Effector memory CD4-positive, alpha-beta T cell (primary cell): Measurements from ENCODE around the gene CACNA1C.

Experiments
- DNase-seq, 3 donors: peaks; one replicate each; pipeline ENCODE4 v3.0.0-alpha.2; 2020
- H3K27ac ChIP-seq: 2 replicates; pipeline ENCODE4 v1.7.0; 2013; ENCODE audit warnings: mild to moderate bottlenecking, low read length, moderate library complexity; ENCODE audit not compliant: insufficient read depth, poor library complexity, severe bottlenecking
- H3K27me3 ChIP-seq: replicated peaks from 2 replicates; pipeline ENCODE4 v1.7.0; 2013; ENCODE audit warnings: mild to moderate bottlenecking, low read length; ENCODE audit not compliant: insufficient read depth, control insufficient read depth, poor library complexity, severe bottlenecking
- H3K36me3 ChIP-seq: 2 replicates; pipeline ENCODE4 v1.7.0; 2013; ENCODE audit warnings: mild to moderate bottlenecking, low read length, moderate library complexity; ENCODE audit not compliant: control insufficient read depth, insufficient read depth
- H3K4me1 ChIP-seq: 2 replicates; pipeline ENCODE4 v1.7.0; 2013; ENCODE audit warnings: low read length, mild to moderate bottlenecking; ENCODE audit not compliant: control insufficient read depth, insufficient read depth, poor library complexity, severe bottlenecking
- H3K4me3 ChIP-seq: 2 replicates; pipeline ENCODE4 v1.7.0; 2013; ENCODE audit warnings: low read length, low read depth, mild to moderate bottlenecking; ENCODE audit not compliant: insufficient read depth, poor library complexity, severe bottlenecking
- H3K9me3 ChIP-seq: 2 replicates; pipeline ENCODE4 v1.7.0; 2013; ENCODE audit warnings: mild to moderate bottlenecking, low read length, moderate library complexity; ENCODE audit not compliant: control insufficient read depth

Gene CACNA1C

GRCh38 chr12:2638273-2639019 lies 585.7 kb downstream of the CACNA1C start:
- Histone ChIP-seq H3K36me3 (no peaks in the 10 kb centered on the region), H3K4me3 (no peak overlapping the region), H3K4me1 (peaks cover 11% of the 10 kb centered on the region), H3K27ac (no peak overlapping the region), H3K9me3 (no peaks in the 10 kb centered on the region), H3K27me3 (peaks cover 14% of the 10 kb centered on the region)
- DNase-seq: no peak

GRCh38 chr12:2639020-2639298 lies 586.2 kb downstream of the CACNA1C start:
- no peak overlapping the region for H3K27ac ChIP-seq
- H3K9me3 ChIP-seq: no peaks in the 10 kb centered on the region
- H3K4me3 ChIP-seq: no peak overlapping the region
- no peaks in the 10 kb centered on the region for H3K36me3 ChIP-seq
- peaks cover 11% of the 10 kb centered on the region for H3K4me1 ChIP-seq
- no peak for DNase-seq
- peaks cover 14% of the 10 kb centered on the region for H3K27me3 ChIP-seq

GRCh38 chr12:2640281-2640680 lies 587.5 kb downstream of the CACNA1C start:
- no peak for DNase-seq
- H3K27ac ChIP-seq: no peak overlapping the region
- peaks cover 14% of the 10 kb centered on the region for H3K27me3 ChIP-seq
- H3K4me1 ChIP-seq: peaks cover 11% of the 10 kb centered on the region
- H3K9me3 ChIP-seq: no peaks in the 10 kb centered on the region
- no peaks in the 10 kb centered on the region for H3K36me3 ChIP-seq
- H3K4me3 ChIP-seq: no peak overlapping the region

DNA sequence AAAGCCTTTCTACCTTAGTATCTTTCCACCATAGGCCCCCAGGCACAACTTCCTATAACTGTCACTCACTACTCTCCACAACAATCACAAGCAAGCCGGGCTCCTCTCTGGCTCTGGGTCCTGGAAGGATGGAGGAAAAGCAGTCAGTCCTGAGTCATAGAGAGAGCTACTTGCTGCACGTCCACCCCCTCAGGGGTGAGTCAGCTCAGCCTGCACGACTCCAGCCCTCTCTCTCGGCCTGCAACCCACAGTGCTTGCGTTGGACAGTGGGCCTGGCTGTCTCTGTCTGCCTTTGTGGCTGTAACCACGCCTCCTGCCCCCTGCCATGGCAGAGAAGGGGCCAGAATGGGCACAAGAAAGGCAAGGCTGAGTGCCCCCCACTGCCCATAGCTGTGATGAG lies 587.9 kb downstream of the CACNA1C start:
- H3K4me1 ChIP-seq: peaks cover 11% of the 10 kb centered on the region
- no peak for DNase-seq
- no peak overlapping the region for H3K27ac ChIP-seq

GRCh38 chr12:2641207-2641606 lies 588.4 kb downstream of the CACNA1C start:
- peaks cover 11% of the 10 kb centered on the region for H3K4me1 ChIP-seq
- H3K27ac ChIP-seq: no peak overlapping the region
- no peak overlapping the region for H3K4me3 ChIP-seq
- H3K27me3 ChIP-seq: peaks cover 11% of the 10 kb centered on the region
- H3K9me3 ChIP-seq: no peaks in the 10 kb centered on the region
- DNase-seq: no peak
- H3K36me3 ChIP-seq: no peaks in the 10 kb centered on the region

More for the DNA sequence above, 587.9 kb downstream of the CACNA1C start:
- no peaks in the 10 kb centered on the region for H3K36me3 ChIP-seq
- peaks cover 14% of the 10 kb centered on the region for H3K27me3 ChIP-seq
- H3K4me3 ChIP-seq: no peak overlapping the region
- H3K9me3 ChIP-seq: no peaks in the 10 kb centered on the region

GRCh38 chr12:2641761-2642160 lies 589.0 kb downstream of the CACNA1C start:
- Histone ChIP-seq H3K27me3 (peaks cover 6% of the 10 kb centered on the region), H3K4me1 (peaks cover 11% of the 10 kb centered on the region), H3K4me3 (no peak overlapping the region), H3K36me3 (no peaks in the 10 kb centered on the region), H3K9me3 (no peaks in the 10 kb centered on the region), H3K27ac (no peak overlapping the region)
- no peak for DNase-seq

DNA sequence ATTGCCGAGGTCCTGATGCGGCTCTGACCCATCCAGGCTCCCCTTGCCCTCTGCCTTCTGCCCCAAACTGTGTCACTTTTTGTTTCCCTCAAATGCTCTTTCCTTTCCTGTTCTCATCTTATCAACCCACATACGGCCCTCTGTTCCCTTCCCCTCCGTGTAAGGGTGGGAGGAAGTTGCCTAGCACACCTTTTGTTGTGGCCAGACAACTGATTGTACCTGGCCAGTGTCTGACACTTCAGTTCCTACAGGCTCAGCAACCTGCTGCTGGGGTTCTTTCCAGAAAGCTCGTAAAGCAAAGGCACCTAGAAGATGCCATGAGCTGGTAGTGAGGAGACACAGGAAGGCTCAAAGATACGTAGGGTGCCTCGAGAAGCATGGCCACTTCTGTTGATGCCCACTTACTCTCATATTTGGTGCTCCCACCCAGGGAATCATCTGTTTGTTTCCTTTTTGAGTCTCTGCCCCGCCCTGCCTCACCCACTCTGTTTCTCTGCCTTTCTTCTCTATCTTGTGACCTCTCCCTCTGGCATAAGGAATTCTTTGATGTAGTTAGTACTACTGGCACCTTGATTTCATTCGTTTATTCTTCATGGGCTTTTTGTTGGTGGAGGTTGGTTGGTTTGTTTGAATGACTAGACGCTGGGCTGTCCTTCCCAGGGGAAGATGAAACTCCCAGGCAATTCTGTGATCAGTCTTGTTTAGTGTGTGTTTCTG lies 589.5 kb downstream of the CACNA1C start:
- Histone ChIP-seq H3K27ac (no peak overlapping the region), H3K4me3 (no peak overlapping the region), H3K9me3 (no peaks in the 10 kb centered on the region), H3K27me3 (peaks cover under 1% of the 10 kb centered on the region), H3K4me1 (peaks cover 11% of the 10 kb centered on the region), H3K36me3 (no peaks in the 10 kb centered on the region)
- no peak for DNase-seq

DNA sequence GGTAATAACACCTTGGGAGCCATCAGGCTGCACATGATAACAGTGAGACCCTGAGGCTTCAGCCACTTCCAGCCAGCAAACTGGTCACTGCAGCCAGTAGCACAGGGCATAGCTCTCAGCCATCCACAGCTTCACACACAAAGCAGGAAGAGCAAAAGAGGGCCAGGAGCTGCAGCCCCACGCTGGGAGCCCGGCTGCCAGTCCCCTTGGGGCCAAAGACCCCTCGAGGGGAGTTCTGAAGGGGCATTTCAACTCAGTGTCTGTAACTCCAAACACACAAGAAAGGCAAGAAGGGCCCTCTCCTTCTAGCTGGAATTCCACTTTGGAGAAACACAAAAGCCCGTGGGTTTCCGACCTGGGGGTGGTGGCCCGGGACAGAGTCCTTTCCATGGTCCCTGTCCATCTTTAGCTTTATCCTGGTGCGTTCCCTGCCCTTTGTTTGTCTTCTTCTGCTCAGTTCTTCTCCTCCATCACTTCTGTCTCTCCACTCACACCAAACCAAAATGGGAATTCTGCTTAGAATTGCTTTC lies 590.2 kb downstream of the CACNA1C start:
- Histone ChIP-seq H3K36me3 (no peaks in the 10 kb centered on the region), H3K9me3 (no peaks in the 10 kb centered on the region), H3K27me3 (no peaks in the 10 kb centered on the region), H3K4me3 (no peak overlapping the region), H3K27ac (no peak overlapping the region), H3K4me1 (peaks cover 11% of the 10 kb centered on the region)
- DNase-seq: no peak

DNA sequence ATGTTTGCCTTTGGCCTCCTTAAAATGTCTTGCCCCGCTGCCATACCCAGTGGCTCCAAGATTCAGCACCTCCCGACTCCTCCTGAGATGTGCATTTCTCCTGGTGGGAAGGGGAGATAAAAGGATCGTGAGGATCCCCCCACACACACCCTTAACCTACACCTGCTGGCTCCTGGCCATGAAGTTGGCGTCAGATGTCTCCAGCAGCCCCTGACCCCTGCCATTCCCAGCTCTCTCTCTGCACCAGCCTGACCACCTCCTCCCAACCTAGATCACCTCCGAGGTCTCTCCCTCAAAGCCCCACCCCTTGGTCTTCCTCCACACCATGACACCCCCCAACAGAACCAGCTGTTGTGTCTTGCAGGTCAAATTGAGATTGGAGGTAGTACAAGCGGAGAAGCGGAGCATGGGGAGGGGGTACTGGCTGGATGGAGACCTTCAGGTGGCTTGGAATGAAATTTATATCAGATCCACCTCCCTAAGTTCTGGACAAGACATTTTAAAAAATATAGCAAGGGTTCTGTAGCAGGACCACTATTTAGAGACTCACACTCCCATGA lies 590.9 kb downstream of the CACNA1C start:
- DNase-seq: no peak
- Histone ChIP-seq H3K9me3 (no peaks in the 10 kb centered on the region), H3K4me1 (peaks cover 11% of the 10 kb centered on the region), H3K27ac (no peak overlapping the region), H3K27me3 (peaks cover 5% of the 10 kb centered on the region), H3K36me3 (no peaks in the 10 kb centered on the region), H3K4me3 (no peak overlapping the region)
